ENCODE data around the gene P2RX4. TPM values are rescaled to one million over a fixed set of nuclear protein-coding genes. Genes with fewer than 3 reads are reported as not detected.

Gene P2RX4
- total RNA-seq, 1 donor from 2014 or later: 4.3 TPM

- Histone ChIP-seq H3K27me3 (no peaks in the 10 kb centered on the region), H3K4me3 (no peak overlapping the region), H3K36me3 (no peaks in the 10 kb centered on the region), H3K4me1 (peaks cover 0 to 10% of the 10 kb centered on the region in 2 donors), H3K27ac (no peak overlapping the region), H3K9me3 (no peaks in the 10 kb centered on the region)
- DNase-seq (ENCODE audit: low spot score in 2 of 2): no peak
- intact Hi-C loops (cut with DNase I): no loop called here
- TF ChIP-seq CTCF (IDR thresholded peaks at IDR 0.05): no peak
Measured at GRCh38 chr12:121283388-121283787, 73.5 kb downstream of the P2RX4 start.

Other genes starting within 250 kb of the P2RX4 start
- gene HNF1A, start 231.6 kb upstream of the P2RX4 start, total RNA-seq: not detected
- gene C12orf43, start 193.6 kb upstream of the P2RX4 start, total RNA-seq: 47.1 TPM
- gene OASL, start 170.9 kb upstream of the P2RX4 start, total RNA-seq: not detected
- 1.1 TPM for gene P2RX7, start 77.3 kb upstream of the P2RX4 start, total RNA-seq
- gene CAMKK2, start 86.6 kb downstream of the P2RX4 start, total RNA-seq: 36.9 TPM
- gene ANAPC5, start 142.3 kb downstream of the P2RX4 start, total RNA-seq: 58.8 TPM
- 45.1 TPM for gene RNF34, start 190.0 kb downstream of the P2RX4 start, total RNA-seq

All from ascending aorta (tissue), 2 donors.